HG03571 (cell line): ENCODE measurements around the gene ARHGAP21.
"Not testable (repeated sequence)": the region's sequence is repeated elsewhere in the genome, so short reads cannot be mapped to it uniquely, and the experiment has no call there.

Source experiments
- ATAC-seq: cut with Tn5 transposase; IDR thresholded peaks from one replicate; pipeline ENCODE4 v1.9.1; 2021; ENCODE audit not compliant: unreplicated experiment

The ARHGAP21 gene

DNA sequence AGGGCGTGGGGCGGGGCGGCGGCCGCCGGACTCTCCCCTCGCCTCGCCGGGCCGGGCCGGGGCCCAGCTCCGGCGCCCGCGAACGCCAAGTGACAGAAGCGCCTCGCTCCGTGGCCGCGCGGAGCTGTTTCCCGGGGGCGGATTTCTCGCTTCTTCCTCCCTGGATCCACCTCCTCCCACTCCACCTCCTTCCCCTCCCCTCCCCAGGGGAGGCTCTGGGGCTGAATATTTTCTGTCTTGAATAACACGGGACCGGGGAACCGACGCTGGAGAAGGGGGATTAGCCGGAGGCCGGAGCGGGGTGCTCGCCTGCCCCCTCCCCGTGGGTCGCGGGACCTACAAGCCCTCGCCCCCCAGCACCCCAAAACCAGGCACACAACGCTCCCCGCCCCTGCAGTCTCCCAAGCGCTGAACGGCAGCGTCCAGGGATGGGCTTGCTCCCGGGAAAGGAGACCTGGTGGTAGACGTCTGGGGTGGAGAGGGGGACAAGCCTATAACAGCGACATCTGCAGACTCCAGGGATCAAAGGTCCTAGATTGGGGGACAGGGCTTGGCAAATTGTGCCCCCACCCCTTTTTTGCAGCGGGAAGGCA lies at the start of gene ARHGAP21:
Gene ARHGAP21, minus strand, starts transcription at position 100 of the 593 bp plus-strand sequence. CDS start 1,988 bp downstream, outside the sequence.
- ATAC-seq: peak; percentile 1

DNA sequence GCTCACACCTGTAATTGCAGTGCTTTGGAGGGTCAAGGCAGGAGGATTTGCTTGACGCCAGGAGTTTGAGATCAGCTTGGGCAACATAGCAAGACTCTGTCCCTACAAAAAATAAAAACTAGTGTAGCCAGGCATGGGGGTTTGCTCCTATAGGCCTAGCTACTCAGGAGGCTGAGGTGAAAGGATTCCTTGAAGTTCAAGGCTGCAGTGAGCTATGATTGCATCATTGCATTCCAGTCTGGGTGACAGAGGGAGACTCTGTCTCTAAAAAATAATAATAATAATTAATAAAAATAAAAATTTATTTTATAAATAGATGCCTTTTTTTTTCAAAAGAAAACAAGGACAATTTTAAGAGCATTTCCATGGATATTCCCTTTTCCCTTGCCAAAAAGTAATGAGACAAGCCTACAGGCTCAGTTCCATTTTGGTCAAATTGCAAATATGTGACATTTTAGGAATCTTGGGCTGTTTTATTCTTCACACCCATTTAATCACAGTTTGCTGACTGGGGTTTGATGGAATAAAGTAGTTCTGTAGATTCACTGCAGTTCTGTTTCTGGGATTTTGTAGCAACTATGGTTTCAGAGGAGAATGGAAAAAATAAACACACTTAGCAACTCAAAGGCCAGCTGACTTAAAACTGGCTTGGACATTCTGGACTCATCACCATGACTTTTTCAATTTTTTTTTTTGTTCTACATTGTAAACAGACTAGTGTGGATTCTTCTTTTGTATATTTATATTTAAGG lies 48.4 kb upstream of the ARHGAP21 start:
- ATAC-seq: no peak

DNA sequence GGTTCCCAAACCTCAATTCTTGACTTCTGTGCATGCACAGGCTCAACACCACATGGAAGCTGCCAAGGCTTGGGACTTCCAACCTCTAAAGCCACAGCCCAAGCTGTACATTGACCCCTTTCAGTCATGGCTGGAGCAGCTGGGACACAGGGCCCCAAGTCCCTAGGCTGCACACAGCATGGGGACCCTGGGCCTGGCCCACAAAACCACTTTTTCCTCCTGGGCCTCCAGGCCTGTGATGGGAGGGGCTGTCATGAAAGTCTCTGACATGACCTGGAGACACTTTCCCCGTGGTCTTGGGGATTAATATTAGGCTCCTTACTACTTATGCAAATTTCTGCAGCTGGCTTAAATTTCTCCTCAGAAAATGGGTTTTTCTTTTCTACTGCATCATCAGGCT lies 41.3 kb upstream of the ARHGAP21 start:
- ATAC-seq: not testable (repeated sequence)

DNA sequence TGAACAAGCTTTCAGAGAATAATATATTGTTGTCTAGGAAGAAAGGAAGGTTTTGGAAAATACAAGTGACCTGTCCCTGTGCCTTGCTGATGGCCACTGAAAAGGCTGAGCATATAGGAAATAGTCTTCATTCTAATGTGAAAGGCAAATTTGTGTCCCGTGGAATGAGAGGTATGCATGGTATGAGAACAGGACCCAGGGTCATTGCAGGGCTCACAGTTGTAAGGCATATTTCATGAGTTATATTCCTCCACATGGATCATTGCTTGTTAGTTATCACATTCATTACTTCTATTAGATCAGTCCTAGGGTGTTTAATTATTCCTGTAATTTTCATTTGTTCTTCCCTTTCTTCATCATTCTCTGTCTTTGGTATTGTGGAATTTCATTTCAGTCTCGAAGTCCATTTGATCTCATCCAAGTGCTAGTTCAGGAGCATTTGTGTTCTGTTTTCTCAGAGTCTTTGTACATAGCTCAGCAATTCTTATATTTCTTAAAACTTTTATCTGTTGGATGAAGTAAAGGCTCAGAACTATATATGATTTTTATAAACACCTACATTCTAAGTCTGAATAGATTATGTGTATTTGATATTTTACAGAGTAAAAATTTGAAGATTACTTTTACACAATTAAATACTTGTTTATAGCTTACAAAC lies 39.4 kb upstream of the ARHGAP21 start:
- ATAC-seq: no peak

DNA sequence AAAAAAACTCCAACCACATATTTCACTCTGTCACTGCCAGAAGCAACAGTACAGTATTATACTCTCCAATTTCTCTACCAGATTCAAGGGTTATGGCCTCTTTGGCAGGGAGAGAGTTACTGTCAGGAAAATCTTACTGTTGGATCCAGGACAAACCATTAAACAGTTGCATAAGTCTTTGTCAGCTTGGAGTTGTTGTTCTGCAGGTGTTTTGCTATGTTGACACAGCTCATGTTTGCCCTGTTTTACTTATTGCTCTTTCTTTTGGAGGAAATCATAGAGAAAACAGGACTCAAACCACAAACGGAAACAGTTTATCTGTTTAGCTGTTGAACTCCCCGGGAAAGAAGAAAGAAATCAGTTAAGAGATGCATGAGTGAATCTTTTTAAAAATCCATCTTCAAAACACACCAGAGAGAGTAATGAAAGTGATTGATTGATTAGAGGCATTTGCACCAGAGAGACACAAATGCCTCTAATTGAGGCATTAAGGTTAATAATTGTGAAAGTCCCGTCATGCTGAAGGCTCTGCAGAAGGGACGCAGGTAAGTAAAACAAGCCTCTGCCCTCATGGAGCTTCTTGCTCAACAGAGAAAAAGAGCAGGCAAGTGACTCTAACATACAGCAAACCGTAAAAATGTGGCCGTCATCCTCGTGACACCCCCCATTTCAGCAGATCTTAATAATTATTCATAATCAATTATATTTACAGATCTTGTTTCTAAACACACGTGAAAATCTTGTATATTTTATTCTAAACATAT lies 38.7 kb upstream of the ARHGAP21 start:
- ATAC-seq: no peak

DNA sequence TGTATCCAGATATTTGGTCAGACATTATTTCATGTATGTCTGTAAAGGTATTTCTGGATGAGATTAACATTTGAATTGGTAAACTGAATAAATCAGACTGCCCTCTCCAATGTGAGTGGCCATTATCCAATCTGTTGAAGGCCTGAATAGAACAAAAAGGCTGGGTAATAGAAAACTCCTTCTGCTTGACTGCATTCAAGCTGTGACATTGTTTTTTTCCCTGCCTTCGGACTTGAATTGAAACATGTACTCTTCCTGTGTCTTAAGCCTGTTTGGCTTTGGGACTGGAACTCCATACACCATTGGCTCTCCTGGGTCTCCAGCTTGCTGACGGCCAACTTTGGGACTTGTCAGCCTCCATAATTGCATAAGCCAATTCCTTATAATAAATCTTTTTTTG lies 36.0 kb upstream of the ARHGAP21 start:
- ATAC-seq: no peak

DNA sequence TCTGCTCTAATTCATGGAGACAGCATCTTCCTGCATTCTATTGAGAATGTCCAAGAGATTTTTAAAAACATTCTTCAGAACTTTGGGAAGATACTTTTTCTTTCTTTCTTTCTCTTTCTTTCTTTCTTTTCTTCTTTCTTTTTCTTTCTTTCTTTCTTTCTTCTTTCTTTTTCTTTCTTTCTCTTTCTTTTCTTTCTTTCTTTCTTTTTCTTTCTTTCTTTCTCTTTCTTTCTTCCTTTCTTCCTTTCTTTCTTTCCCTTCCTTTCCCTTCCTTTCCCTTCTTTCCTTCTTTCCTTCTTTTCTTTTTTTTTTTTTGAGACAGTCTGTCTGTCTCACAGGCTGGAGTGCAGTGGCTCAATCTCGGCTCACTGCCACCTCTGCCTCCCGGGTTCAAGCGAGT lies 34.6 kb upstream of the ARHGAP21 start:
- ATAC-seq: not testable (repeated sequence)

DNA sequence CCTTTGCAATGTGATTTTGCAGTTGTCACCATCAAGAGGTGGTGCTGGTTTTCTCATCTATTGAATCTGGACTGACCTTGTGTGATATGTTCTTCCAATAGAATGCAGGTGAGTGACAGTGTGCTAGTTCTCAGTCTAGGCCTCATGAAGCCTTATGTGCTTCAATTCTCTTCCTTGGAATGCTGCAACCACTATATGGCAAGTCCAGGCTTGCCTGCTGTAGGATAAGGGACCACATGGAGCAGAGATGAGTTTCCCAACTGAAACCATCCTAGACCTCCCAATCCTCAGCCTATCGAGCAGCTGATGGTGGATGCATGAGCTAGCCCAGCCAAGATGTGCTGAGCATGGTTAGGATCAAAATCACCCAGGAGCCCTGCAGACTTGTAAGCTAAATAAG lies 32.6 kb upstream of the ARHGAP21 start:
- ATAC-seq: no peak

DNA sequence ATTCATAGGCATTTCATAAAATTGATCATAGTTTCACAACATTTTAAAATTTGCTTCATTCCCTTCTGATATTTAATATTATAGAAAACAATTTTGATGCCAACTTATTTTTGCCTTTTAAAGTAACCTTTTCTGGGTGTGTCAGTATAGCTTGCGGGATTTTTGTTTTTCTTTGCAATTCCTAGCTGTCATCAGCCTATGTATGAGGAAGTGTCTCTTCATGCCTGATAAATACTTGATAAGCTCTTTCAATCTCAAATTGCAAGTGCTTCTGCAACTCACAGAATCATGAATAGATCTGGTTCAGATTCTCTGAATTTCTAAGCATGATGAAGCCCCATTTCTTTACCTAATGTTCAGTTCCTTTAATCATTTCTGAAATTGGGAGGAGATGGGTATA lies 28.0 kb upstream of the ARHGAP21 start:
- ATAC-seq: no peak

DNA sequence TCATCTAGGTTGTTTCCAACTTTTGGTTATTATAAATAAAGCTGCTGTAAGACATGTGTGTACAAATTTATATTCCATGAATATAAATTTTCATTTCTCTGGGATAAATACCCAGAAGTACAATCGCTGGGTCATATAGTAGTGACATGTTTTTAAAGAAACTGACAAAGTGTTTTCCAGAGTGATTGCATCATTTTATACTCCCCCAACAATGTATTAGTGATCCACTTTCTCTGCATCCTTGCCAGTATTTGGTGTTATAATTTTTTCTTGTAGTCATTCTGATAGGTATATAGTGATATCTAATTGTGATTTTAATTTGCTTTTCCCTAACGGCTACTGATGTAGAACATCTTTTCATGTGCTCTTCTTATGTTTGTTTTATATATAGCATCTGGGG lies 27.0 kb upstream of the ARHGAP21 start:
- ATAC-seq: no peak

DNA sequence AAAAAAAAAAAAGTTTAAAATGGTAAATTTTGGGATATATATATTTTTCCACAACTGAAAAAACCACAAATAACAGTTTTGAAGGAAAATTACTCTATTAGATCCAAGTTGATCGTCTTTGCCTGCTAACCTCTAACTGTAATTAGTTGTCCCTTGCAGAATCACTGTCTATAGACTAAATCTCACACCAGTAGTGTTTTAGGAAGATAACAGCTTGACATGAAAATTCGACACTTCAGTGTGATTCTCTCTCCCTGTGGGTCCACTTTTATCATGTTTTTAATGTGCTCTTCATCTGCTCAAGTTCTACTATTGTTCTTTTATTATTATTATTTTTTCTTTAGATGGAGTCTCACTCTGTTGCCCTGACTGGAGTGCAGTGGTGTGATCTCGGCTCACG lies 24.5 kb upstream of the ARHGAP21 start:
- no peak for ATAC-seq

DNA sequence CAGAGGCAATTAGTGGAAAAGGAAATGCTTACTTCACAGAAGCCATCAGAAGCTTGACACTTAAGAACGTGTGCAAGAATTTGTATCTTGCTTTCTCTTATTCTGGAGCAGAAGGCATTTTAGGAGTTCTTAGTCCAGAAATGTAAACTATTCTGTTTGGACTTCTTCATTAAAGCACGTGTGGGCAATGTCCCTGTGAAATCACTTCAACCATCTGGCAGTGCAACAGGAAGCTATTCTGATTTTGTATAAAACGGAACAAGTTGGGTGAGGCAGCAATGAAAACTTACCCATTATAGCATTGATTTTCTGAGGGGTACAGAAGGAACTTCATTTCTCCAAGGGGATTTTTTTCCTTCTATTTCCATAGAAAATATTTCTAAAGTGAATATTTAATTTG lies 21.3 kb upstream of the ARHGAP21 start:
- no peak for ATAC-seq

DNA sequence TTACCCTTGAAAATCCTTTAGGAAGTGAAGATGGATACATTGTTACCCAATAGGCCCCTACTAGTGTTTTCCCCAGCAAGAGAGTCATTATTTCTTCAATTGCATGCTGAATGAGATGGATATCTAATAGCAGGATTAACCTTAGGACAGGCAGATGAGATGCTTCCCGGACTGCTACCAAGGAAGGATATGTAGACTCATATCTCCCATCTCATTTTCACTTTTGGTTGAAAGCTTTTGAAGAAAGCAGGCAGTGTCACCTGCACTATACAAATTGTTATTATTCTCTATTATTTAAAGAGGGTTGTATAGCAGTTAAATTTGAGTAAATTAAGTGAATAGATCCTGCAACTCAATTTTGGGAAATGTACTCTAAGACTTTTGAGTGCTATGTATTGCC lies 17.0 kb upstream of the ARHGAP21 start:
- ATAC-seq: no peak

DNA sequence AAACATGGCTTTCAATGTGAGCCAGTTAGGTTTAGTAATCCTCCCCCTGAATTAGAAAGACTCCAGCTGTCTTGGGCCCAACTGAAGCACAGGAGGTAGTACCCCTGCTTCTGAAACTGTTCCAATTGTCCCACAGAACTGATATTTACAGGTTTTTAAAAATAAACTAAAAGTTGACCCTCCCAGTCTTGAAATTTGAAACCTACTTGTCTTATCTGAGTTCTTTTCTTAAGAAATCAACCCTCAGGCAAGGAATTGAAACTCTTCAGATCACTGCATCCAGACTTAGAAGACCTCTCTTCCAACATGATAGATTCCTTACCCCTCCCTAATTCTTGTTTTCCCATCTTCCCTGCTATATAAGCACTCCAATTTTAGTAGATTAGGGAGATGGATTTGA lies 13.3 kb upstream of the ARHGAP21 start:
- no peak for ATAC-seq

DNA sequence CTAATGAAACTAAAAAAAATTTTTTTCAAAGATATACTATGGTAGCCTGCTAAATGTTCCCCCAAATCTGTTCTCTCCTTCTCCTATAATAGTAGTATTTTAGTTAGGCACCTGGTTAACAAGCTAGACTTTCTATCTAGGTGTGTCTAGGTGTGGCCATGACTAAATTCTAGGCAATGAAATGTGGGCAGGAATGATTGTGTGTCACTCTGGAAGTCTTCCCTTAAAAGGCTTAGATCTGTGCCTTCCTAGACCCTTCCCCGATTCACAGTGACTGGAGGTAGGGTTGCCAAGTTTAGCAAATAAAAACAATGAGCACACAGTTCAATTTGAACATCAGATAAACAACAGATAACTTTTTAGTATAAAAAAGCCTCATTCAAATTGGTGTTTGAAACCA lies 8.3 kb upstream of the ARHGAP21 start:
- ATAC-seq: no peak

DNA sequence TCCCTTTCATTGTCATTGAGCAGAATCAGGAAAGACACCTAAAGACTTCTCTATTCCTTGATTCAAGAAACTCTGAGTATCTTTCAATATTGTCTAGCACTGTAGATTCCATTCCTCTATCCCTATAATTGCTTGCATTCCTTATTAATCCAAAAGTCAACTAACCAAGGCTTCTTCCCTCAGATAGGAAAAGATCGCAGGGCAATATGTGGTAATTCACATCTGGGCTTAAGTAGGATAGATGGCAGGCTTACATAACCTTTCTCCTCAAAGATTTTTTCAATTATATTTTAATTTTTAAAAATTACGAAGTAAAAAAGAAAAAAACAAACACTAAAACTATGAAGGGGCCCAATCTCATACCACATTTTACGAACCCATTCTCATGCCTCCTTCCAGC lies 7.1 kb upstream of the ARHGAP21 start:
- ATAC-seq: no peak

DNA sequence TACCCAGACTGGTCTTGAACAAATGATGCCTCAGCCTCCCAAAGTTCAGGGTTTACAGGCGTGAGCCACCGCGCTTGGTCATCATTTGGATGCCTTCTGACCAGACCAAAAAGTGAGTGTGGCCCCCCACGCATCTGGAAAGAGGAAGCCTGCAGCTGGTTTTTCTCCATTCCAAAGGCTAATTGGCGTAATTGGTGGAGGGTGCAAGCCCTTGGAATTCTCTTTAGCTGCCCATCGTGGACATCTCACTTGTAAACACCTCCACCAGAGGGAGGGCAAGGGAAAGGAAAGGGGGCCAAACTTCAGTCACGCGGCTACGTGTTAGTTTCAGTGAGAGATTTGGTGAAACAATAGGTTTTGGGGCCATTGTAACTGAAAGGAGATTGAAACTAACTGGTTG lies 4.1 kb upstream of the ARHGAP21 start:
- ATAC-seq: no peak

DNA sequence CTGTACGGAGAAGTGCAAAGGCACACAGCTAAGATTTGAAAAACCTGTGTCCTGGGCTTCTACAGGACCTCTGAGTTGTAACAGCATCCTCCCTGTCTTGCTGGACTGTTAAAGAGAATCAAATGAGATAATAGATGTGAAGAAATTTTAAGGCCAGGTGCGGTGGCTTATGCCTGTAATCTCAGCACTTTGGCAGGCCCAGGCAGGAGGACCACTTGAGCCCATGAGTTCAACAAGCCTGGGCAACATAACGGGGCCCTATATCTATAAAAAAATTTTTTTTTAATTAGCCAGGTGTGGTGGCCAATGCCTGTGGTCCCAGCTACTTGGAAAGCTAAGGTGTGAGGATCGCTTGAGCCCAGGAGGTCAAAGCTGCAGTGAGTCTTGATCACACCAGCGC lies 2.9 kb upstream of the ARHGAP21 start:
- ATAC-seq: no peak

DNA sequence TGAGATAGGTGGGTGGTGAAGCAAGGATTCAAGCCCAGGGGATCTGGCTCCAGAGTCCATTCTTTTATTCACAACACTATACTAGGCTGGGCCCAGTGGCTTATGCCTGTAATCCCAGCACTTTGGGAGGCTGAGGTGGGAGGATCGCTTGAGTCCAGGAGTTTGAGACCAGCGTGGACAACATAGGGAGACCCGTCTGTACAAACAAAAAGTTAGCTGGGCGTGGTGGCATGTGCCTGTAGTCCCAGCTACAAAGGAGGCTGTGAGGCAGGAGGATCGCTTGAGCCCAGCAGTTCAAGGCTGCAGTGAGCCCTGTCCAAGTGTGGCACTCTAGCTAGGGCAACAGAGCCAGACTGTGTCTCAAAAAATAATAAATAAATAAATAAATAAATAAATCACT lies 2.3 kb upstream of the ARHGAP21 start:
- not testable (repeated sequence) for ATAC-seq

DNA sequence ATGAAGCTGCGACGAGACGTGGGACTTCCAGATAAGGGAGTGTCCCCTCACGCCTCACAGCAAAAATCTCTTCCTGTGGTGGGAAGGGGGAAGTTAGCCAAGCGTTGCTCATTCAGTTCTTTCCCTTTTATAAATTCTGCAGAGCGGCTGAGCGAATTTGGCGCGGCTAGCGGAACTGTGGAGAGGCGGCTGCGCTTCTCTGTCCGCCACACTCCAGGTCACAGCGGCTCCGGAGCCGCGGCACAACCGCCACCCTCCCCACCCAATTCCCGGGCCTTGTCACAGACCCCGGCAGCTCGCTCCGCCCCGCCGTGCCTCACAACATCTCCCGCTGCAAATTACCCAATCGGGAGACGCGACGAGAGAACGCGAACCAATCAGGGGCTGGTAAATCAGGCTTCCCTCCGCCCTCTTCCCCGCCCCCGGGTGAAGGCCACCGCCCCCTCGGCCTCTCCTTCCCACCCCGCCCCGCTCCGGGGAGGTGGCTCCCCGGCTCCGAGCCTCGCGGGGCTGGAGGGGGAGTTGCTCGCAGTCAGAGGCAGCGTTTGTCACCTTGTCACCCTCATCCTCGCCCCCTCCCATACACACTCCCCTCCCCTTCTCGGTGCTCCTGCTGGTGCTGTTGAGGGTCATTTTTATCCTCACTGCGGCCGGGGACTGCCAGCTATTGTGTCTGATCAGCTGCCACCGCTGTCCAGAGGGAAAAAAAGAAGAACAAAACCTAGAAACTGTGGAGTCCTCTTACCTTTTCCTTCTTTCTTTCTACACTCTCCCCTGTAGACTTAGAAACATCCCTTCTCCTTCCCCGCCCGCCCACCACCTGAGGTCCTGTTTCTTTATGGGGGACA lies 918 bp upstream of the ARHGAP21 start:
- ATAC-seq: peak; percentile 82

DNA sequence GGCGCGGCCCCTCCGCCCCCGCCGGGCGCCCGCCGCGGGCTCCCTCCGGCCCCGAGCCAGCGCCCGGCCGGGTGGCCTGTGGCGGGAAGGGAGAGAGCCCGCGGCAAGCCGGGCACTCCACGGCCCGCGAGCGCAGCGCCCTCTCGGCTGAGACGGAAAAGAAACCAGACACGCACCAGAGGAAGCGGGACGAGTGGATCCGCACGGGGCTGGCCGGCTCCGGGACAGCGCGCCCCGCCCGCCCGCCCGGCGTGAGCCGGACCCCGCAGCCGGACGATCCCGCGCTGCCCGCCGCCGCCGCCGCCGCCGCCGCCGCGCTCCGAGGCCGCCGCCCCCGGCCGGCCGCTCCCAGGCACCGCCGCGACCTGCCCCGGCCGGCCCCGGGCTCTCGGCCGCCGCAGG lies 300 bp downstream of the ARHGAP21 start:
- peak; percentile 13 for ATAC-seq
